Stomach (tissue), 4 donors: ENCODE data around the gene CDCA3.

ENCODE experiments used
- CTCF ChIP-seq, 7 experiments: fragments of 450-650 bp in 4 of 7; fragments of 200-600 bp in 3 of 7; sonication (generic) in 3 of 7; IDR thresholded peaks; one replicate each; pipeline ENCODE4 v1.5.1; 2016 to 2019; ENCODE audit warnings: antibody characterized with exemption in 7 of 7, control low read depth in 2 of 7, mild to moderate bottlenecking in 1 of 7
- EP300 ChIP-seq: sonication (generic); formaldehyde crosslinking; IDR thresholded peaks from one replicate; pipeline ENCODE4 v1.6.1; 2017; ENCODE audit warnings: antibody characterized with exemption
- POLR2A ChIP-seq, 4 donors: fragments of 450-650 bp; IDR thresholded peaks; one replicate each; pipeline ENCODE4 v1.6.1; 2016; ENCODE audit warnings: antibody characterized with exemption in 4 of 4, control low read depth in 2 of 4, mild to moderate bottlenecking in 1 of 4, moderate library complexity in 1 of 4

- TF ChIP-seq POLR2A (IDR thresholded peaks at IDR 0.05): no peak
- peak in 1 of 7 experiments; percentile 3 for TF ChIP-seq CTCF (IDR thresholded peaks at IDR 0.05)
- TF ChIP-seq EP300: no peak
Measured at GRCh38 chr12:6852651-6853354, 1.7 kb upstream of the CDCA3 start.
